Measurements from ENCODE around the gene HDAC4. TPM values are rescaled to one million over a fixed set of nuclear protein-coding genes. Genes with fewer than 3 reads are reported as not detected.

The HDAC4 gene
- total and polyA plus RNA-seq, 2 of the 8 experiments (the other 6 are each of a cell fraction or from before 2014, with no cell fraction given), result 15.4 to 31.5 TPM

- no peak overlapping the region; the same call in 1 of the 2 replicates for H4K8ac ChIP-seq (ENCODE audit: extremely low read depth, insufficient read depth, low read length)
- no peaks in the 10 kb centered on the region for H3K79me2 ChIP-seq (ENCODE audit: control insufficient read depth in 1 of 2, insufficient read depth in 2 of 2, low read length in 2 of 2)
- H3K4me2 ChIP-seq (ENCODE audit: insufficient read depth in 1 of 2, low read depth in 2 of 2, low read length in 2 of 2), result no peak overlapping the region
- H2BK12ac ChIP-seq (ENCODE audit: low read depth, low read length), result no peak overlapping the region
- no peak overlapping the region for H4K5ac ChIP-seq (ENCODE audit: insufficient read length, low read depth, low read length)
- no peaks in the 10 kb centered on the region for H3K79me1 ChIP-seq (ENCODE audit: low read depth, low read length)
- 93% methylated on average over 28 of the region's 28 CpGs; no CpG with 5 or more reads in 1 of the 2 experiments for WGBS, 2 experiments (ENCODE audit: extremely low coverage in 1 of 2, insufficient coverage in 1 of 2, insufficient read length in 1 of 2, insufficient replicate concordance in 2 of 2, low coverage in 1 of 2, low lambda C conversion rate in 2 of 2, missing lambda C conversion rate in 1 of 2)
- H3K4me3 ChIP-seq (ENCODE audit: extremely low read depth in 1 of 4, insufficient read depth in 2 of 4, low read depth in 3 of 4, low read length in 4 of 4), result no peak overlapping the region
- FAIRE-seq (no peak), DNase-seq (ENCODE audit: low read depth in 1 of 2, low spot score in 2 of 2) (no peak)
- peaks cover 0 to 5% of the 10 kb centered on the region in 2 experiments for H4K20me1 ChIP-seq (replicated peaks in 1 of 2; ENCODE audit: control insufficient read depth in 1 of 2, insufficient read depth in 2 of 2, low read length in 2 of 2)
- no peak overlapping the region for H3K14ac ChIP-seq (ENCODE audit: insufficient read length)
- no peak overlapping the region for H3K4ac ChIP-seq (replicated peaks; ENCODE audit: insufficient read length, low read depth, low read length)
- no peaks in the 10 kb centered on the region for H3K4me1 ChIP-seq (replicated peaks in 1 of 4; ENCODE audit: control insufficient read depth in 3 of 4, insufficient read depth in 4 of 4, low read length in 3 of 4)
- H3K23me2 ChIP-seq (ENCODE audit: low read depth, low read length), result peaks cover 3% of the 10 kb centered on the region; the same call in 1 of the 2 replicates
- no peak overlapping the region for H4K91ac ChIP-seq (replicated peaks; ENCODE audit: insufficient read length, low read length)
- H3K36me3 ChIP-seq (ENCODE audit: control insufficient read depth in 2 of 4, insufficient read depth in 4 of 4, low read length in 3 of 4), result peaks cover 0 to 3% (median under 1%) of the 10 kb centered on the region in 4 experiments; a peak in 4 of 8 replicates
- no peak overlapping the region for H3K56ac ChIP-seq (replicated peaks; ENCODE audit: insufficient read length, low read depth, low read length)
- no peak overlapping the region for H3K18ac ChIP-seq (ENCODE audit: extremely low read depth, low read length)
- H2BK20ac ChIP-seq (ENCODE audit: low read length), result no peak overlapping the region
- H3K27me3 ChIP-seq (replicated peaks in 1 of 4; ENCODE audit: control insufficient read depth in 3 of 4, extremely low read depth in 1 of 4, insufficient read depth in 3 of 4, low read length in 3 of 4), result no peaks in the 10 kb centered on the region
- TF ChIP-seq SAP30 (IDR thresholded peaks at IDR 0.05; ENCODE audit: insufficient read depth, insufficient replicate concordance, low read length), result no peak
- TF ChIP-seq HDAC6 (IDR thresholded peaks at IDR 0.05; ENCODE audit: low read depth, low read length), result no peak
- no peak for TF ChIP-seq CBX8 (IDR thresholded peaks at IDR 0.05; ENCODE audit: borderline replicate concordance, low read depth, low read length)
- TF ChIP-seq, protein P1, sequence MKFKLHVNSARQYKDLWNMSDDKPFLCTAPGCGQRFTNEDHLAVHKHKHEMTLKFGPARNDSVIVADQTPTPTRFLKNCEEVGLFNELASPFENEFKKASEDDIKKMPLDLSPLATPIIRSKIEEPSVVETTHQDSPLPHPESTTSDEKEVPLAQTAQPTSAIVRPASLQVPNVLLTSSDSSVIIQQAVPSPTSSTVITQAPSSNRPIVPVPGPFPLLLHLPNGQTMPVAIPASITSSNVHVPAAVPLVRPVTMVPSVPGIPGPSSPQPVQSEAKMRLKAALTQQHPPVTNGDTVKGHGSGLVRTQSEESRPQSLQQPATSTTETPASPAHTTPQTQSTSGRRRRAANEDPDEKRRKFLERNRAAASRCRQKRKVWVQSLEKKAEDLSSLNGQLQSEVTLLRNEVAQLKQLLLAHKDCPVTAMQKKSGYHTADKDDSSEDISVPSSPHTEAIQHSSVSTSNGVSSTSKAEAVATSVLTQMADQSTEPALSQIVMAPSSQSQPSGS (IDR thresholded peaks at IDR 0.05; ENCODE audit: low read length), result no peak
- TF ChIP-seq NANOG (IDR thresholded peaks at IDR 0.05; ENCODE audit: insufficient read depth, low read depth, low read length, poor library complexity, severe bottlenecking), result no peak
- no peak for TF ChIP-seq CEBPB (IDR thresholded peaks at IDR 0.05; ENCODE audit: low read depth, low read length)
- H3K9ac ChIP-seq (replicated peaks in 1 of 4; ENCODE audit: extremely low read depth in 1 of 4, low read depth in 3 of 4, low read length in 3 of 4), result no peak overlapping the region
- no peak overlapping the region for H2AFZ ChIP-seq (ENCODE audit: low read length)
- no peaks in the 10 kb centered on the region for H3K9me3 ChIP-seq (ENCODE audit: insufficient read depth in 2 of 2, low read depth in 1 of 2, low read length in 1 of 2)
- no peak overlapping the region for H2BK120ac ChIP-seq (replicated peaks; ENCODE audit: low read depth, low read length)
- ChIA-PET CTCF (ENCODE audit: partially characterized antibody) (interaction anchor here (1.1 kb wide), 1 partner anchor 45 kb away, joined by 5 read pairs; no protein-coding TSS in a partner anchor), POLR2A (ENCODE audit: partially characterized antibody) (interaction anchor here (1.3 kb wide), 1 partner anchor 17 kb away, joined by 3 read pairs; no protein-coding TSS in a partner anchor)
- H3K23ac ChIP-seq (ENCODE audit: insufficient read length), result no peak overlapping the region
- no peak overlapping the region for H3K27ac ChIP-seq (ENCODE audit: low read depth, low read length)
- no peak overlapping the region for H2AK5ac ChIP-seq (ENCODE audit: low read depth, low read length)
- no peak overlapping the region for H2BK5ac ChIP-seq (ENCODE audit: low read depth, low read length)
- no peak overlapping the region for H2BK15ac ChIP-seq (ENCODE audit: low read length)
Measured at GRCh38 chr2:239148495-239149200, 252.2 kb downstream of the HDAC4 start.

Measured in H1 (cell line).